Measurements from ENCODE around the gene SORBS1. TPM values are rescaled to one million over a fixed set of nuclear protein-coding genes. Genes with fewer than 3 reads are reported as not detected.

The SORBS1 gene
- total RNA-seq, 1 donor from 2014 or later, result 5.1 TPM

GRCh38 chr10:95295031-95295755 lies 266.0 kb downstream of the SORBS1 start:
- Histone ChIP-seq H3K36me3 (ENCODE audit: insufficient read depth, low read length) (no peaks in the 10 kb centered on the region), H3K4me1 (ENCODE audit: insufficient read depth, low read length) (peaks cover 14% of the 10 kb centered on the region), H4K20me1 (ENCODE audit: insufficient read depth, low read length) (no peaks in the 10 kb centered on the region), H3K4me2 (ENCODE audit: low read length) (peak overlapping the region; percentile 85), H3K27ac (ENCODE audit: low read depth, low read length) (no peak overlapping the region), H3K4me3 (ENCODE audit: insufficient read depth, low read depth, low read length) (peak overlapping the region; percentile 55), H2AFZ (ENCODE audit: low read depth, low read length) (peak overlapping the region; percentile 86), H3K27me3 (ENCODE audit: insufficient read depth, low read length) (no peaks in the 10 kb centered on the region), H3K9ac (ENCODE audit: low read length) (peak overlapping the region; percentile 44), H3K9me3 (ENCODE audit: insufficient read depth, low read depth, low read length) (no peaks in the 10 kb centered on the region), H3K79me2 (ENCODE audit: insufficient read depth, low read length) (peaks cover 6% of the 10 kb centered on the region)
- H3K27ac Mint-ChIP-seq (ENCODE audit: unreplicated experiment), result peak overlapping the region; percentile 77
- FAIRE-seq (no peak), DNase-seq (ENCODE audit: low read depth) (peak; percentile 61)
- H3K9me3 Mint-ChIP-seq (ENCODE audit: unreplicated experiment), result no peaks in the 10 kb centered on the region
- no peaks in the 10 kb centered on the region for H3K27me3 Mint-ChIP-seq (ENCODE audit: low read depth, unreplicated experiment)
- H3K4me3 Mint-ChIP-seq (ENCODE audit: unreplicated experiment), result no peak overlapping the region
- peaks cover 3% of the 10 kb centered on the region for H3K36me3 Mint-ChIP-seq (ENCODE audit: low read depth, unreplicated experiment)
- TF ChIP-seq EZH2 (IDR thresholded peaks at IDR 0.05; ENCODE audit: insufficient read depth, low read length) (no peak), CTCF (IDR thresholded peaks at IDR 0.05; ENCODE audit: insufficient read depth, low read depth, low read length) (no peak)
- H3K4me1 Mint-ChIP-seq (ENCODE audit: low read depth, unreplicated experiment), result peaks cover 4% of the 10 kb centered on the region

GRCh38 chr10:95293631-95294030 lies 267.5 kb downstream of the SORBS1 start:
- DNase-seq (ENCODE audit: low read depth) (no peak), FAIRE-seq (no peak)
- Histone ChIP-seq H3K9me3 (ENCODE audit: insufficient read depth, low read depth, low read length) (no peaks in the 10 kb centered on the region), H3K27ac (ENCODE audit: low read depth, low read length) (no peak overlapping the region), H3K4me2 (ENCODE audit: low read length) (no peak overlapping the region), H3K79me2 (ENCODE audit: insufficient read depth, low read length) (peaks cover 21% of the 10 kb centered on the region), H3K36me3 (ENCODE audit: insufficient read depth, low read length) (no peaks in the 10 kb centered on the region), H3K4me3 (ENCODE audit: insufficient read depth, low read depth, low read length) (no peak overlapping the region), H3K27me3 (ENCODE audit: insufficient read depth, low read length) (no peaks in the 10 kb centered on the region), H3K9ac (ENCODE audit: low read length) (no peak overlapping the region), H4K20me1 (ENCODE audit: insufficient read depth, low read length) (peaks cover 8% of the 10 kb centered on the region), H3K4me1 (ENCODE audit: insufficient read depth, low read length) (peaks cover 17% of the 10 kb centered on the region), H2AFZ (ENCODE audit: low read depth, low read length) (no peak overlapping the region)
- Mint-ChIP-seq H3K27ac (ENCODE audit: unreplicated experiment) (no peak overlapping the region), H3K36me3 (ENCODE audit: low read depth, unreplicated experiment) (peaks cover 4% of the 10 kb centered on the region), H3K4me1 (ENCODE audit: low read depth, unreplicated experiment) (peaks cover 4% of the 10 kb centered on the region), H3K27me3 (ENCODE audit: low read depth, unreplicated experiment) (no peaks in the 10 kb centered on the region), H3K9me3 (ENCODE audit: unreplicated experiment) (no peaks in the 10 kb centered on the region), H3K4me3 (ENCODE audit: unreplicated experiment) (no peak overlapping the region)
- no peak for TF ChIP-seq EZH2 (IDR thresholded peaks at IDR 0.05; ENCODE audit: insufficient read depth, low read length)
- no peak for TF ChIP-seq CTCF (IDR thresholded peaks at IDR 0.05; ENCODE audit: insufficient read depth, low read depth, low read length)

Measured in astrocyte (in vitro differentiated cells and primary cell).